NCI-H2196 treated with DMSO at 0.1 percent for 48 hours (cell line): ENCODE results near the gene PLA2G5.

Experiments
- DNase-seq: peaks from one replicate; lab custom pipeline; 2025; ENCODE audit not compliant: unreplicated experiment; lab: John Stamatoyannopoulos, UW

Gene PLA2G5

GRCh38 chr1:20089328-20090077 is 19.5 kb downstream of the PLA2G5 start:
- DNase-seq, result no peak

DNA sequence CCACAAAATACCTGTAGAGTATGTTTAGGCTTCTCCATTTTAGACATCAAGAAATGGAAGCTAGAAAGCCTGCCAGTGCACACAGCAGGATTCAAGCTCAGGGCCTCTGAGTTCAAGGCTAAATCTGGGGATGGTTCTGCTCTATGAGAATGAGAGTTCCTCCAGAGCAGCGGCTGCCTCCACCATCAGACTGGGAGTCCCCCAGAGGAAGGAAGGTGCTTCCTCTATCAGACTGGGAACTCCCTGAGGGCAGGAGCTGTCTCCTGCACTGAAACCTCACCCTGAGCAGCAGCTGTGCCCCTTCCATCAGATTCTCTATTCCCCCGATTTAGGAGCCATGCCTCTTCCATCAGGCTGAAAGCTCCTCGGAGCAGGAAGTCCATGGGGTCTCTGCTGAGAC is 20.1 kb downstream of the PLA2G5 start:
- DNase-seq, result no peak

- DNase-seq, result no peak
Observed at GRCh38 chr1:20090641-20091040, 20.6 kb downstream of the PLA2G5 start.

DNA sequence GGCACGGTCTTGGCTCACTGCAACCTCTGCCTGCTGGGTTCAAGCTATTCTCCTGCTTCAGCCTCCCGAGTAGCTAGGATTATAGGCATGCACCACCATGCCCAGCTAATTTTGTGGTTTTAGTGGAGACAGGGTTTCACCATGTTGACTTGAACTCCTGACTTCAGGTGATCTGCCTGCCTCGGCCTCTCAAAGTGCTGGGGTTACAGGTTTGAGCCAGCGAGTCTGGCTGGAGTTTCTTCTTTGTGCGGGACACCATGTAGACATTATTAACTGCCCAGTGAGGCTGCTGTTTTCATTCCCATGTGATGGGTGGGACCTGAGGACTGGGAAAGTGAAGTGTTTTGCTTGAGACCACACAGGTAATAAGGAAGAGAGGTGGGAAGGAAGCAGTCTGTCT is 23.3 kb downstream of the PLA2G5 start:
- no peak for DNase-seq

DNA sequence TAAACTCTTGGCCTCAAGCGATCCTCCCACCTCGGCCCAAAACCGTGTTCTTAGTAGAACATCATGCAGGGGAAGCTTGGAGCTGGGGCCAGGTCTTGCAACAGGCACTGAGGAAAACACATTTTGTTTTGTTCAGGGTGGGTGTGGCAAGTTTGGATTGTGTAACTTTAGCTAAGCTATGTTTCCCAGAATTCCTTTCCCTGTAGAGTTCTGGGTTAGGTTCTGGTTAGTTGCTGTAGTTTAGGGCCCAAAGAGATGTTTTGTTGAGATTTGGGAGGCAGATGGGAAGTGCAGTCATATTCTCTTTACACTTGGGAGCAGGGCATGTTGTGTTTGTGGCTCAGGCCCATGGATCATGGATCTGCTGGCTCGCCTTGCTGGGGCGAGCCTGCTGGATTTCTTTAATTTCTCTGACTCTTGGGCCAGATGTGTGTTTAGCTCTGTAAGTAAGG is 24.0 kb downstream of the PLA2G5 start:
- no peak for DNase-seq

- no peak for DNase-seq
Observed at GRCh38 chr1:20095564-20096434, 25.8 kb downstream of the PLA2G5 start.

DNA sequence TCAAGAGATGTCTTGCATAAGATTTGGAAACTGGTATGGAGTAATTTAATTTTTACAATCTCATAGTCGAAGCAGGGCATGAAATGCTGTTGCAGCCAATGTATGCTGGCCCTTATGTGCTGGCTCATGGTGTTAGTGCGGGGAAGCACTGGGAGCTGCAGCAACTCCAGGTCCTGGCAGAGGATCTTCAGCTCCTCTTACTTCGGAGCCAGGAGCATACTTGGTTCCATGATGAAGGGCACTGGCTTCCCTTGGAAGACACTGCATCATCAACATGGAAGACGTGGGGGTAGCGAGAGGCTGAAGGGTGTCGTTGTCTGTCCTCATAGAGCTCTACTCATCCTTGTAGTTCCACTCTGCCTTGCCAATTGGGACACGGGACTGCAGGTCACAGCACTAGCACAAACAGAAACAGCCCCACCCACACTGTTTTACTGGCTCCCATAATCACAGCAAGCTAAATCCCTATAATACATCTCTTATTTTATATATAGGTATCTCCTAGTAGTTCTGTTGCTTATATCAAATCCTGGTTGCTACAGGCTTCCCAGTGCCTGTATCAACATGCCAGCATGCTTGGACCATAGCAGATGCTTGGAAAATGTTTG is 26.9 kb downstream of the PLA2G5 start:
- no peak for DNase-seq

DNA sequence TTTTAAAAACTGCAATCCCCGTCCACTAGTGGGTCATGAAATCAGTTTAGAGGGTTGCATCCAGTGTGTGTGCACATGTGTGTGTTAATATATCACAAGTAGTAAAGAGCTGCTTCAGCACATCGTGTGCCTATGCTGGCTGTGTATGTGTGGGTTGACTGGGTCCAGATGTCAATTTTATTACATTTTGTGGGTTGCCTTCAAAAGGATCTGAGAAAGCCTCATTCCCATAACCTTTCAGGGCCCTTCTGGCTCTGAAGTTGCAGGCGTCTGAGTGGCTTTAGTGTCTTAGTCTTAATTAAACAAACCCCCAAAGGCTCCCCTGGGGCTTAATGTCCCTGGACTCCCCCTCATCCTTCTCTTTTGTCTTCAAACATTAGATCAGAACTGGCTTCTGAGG is 29.5 kb downstream of the PLA2G5 start:
- DNase-seq, result no peak

DNA sequence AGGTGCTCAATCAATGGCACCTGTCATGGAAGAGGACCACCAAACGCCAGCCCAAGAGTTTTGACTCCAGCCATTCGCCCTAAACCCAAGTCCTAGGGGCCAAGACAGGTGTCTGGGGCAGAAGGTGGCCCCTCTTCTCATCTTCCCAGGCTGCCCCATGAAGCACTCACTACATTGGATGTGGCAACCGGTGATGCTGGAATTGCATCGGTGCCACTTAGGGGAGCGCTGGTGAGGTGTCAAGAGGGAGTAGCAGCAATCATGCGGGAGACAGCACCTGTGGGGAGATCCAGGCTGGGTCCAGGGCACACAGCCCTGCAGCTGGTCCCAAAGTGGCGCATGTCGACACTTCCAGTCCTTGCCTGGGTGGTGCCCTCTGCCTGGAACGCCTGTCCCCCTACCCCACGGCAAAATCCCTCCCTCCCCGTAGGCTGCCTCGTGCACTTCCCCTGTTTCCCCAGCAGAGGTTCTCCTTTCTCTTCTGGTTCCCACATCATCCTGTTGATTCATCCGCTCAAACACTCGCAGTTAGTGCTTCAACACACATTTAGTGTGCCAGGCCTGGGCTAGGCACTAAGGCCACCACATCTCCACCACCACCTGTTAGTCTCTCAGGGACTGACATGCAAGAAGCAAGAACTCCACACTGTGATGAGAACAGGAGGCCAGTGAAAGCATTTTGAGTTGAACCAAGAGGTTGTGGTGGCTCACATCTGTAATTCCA is 30.8 kb downstream of the PLA2G5 start:
- DNase-seq, result peak; percentile 34

DNA sequence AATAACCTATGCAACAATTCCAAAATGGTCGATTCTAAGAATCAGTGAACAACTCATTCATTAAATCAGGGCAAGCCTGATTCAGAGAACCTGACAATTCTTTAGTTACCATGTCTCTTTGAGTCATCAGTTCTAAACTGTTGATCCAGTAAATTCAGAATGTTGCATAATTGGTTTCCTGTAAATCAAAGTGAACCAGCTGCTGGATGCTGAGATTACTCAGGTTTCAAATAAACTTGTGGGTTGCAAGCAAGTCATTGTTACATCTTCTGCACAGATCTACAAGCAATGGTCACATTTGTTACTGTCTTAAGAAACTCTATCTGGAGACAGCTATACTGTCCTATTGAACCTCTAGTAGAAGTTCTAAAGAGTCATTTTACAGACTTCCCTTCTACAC is 32.9 kb downstream of the PLA2G5 start:
- DNase-seq, result no peak

- no peak for DNase-seq
Observed at GRCh38 chr1:20105856-20106255, 35.9 kb downstream of the PLA2G5 start.

DNA sequence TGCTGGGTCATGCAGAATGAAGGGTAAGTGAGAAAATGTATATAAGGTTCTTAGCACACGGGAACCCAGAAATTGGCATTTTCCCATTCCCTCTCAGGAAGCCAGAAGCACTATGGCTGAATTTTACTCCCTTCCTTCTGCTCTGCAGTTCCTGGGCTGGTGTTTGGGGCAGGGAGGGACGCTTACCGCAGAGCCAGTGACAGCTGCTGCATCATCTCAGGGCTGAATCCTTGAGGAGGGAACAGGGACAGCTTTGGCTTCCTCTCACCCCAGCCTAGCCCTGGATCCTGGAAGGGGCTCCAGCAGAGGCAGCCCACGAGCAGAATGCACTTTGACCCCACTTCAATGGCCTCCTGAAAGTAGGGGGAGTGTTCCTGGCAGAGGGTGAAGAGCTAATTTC is 37.4 kb downstream of the PLA2G5 start:
- DNase-seq, result no peak

DNA sequence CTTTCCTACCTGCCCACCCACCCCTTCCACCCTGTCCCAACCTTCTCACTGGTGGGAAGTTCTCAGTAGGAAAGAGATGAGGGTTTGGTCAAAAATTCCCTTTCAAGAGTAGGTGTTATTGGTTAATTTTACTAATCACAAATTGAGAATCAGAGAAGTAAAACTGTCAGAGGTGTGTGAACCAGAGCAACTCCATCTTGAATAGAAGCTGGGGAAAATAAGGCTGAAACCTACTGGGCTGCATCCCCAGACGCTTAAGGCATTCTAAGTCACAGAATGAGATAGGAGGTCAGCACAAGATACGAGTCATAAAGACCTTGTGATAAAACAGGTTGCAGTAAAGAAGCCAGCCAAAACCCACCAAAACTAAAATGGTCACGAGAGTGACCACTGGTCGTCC is 37.8 kb downstream of the PLA2G5 start:
- no peak for DNase-seq

GRCh38 chr1:20108366-20109123 is 38.6 kb downstream of the PLA2G5 start:
- no peak for DNase-seq

DNA sequence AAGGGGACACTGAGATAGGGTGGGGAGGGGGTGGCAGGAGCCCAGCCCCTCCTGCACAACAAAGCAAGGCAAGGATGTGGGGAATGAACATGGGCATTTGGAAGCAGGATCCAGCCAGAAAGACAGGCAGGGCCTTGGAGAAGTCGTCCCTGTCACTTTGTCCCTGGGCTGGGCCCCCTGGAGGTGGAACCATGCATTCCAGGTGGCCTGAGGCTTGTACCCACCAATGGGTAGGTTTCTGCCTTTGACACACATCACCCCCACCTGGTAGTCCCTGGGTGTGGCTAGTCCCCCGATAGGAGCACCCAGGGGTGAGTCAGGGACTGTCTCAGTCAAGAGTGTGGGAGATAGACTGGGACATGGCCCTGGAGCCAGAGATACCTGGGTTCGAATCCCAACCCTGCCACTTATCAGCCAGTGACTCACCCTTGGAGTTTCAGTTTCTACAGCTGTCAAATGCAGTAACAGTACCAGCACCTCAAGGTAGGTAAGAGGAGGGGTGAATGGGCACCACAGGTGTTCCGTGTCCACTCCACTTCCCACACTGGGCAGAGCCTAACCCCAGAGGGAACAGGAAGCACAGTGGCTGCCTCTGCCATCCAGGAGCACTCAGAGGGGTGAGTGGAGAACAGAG is 39.3 kb downstream of the PLA2G5 start:
- DNase-seq, result no peak

- no peak for DNase-seq
Observed at GRCh38 chr1:20110679-20111078, 40.7 kb downstream of the PLA2G5 start.

GRCh38 chr1:20111452-20111851 is 41.5 kb downstream of the PLA2G5 start:
- DNase-seq, result no peak

GRCh38 chr1:20112279-20113000 is 42.4 kb downstream of the PLA2G5 start:
- DNase-seq, result no peak

DNA sequence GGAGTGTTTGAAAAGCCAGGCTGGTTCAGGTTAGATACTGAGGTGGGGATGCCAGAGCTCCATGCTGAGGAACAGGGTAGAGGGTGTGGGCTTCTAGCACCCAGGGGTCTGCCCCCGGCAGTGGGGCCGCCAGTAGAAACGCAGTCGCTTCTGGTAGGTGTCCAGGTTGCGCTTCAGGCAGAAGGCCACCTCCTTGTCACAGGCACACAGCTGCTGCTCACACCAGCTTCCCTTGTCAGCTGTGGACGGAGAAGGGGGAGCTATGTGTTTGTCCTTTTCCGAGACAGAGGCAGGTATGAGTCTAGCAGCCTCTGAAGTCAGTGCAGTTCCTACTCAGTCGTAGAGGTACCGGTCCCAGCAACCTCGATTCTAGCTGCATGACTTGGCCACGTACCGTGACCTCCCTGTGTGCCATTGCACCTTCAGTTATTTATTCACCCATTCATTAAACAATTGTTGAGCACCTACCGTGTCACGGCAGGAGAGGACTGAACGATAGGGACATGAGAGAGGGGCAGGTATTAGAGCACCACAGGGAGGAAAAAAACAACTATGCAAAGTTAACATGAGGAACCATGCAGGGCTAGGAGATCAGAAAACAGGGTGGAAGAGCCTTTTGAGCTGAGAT is 44.1 kb downstream of the PLA2G5 start:
- DNase-seq, result no peak
